GM13977 (cell line): Measurements from ENCODE around the gene NT5C3B.

ENCODE experiments used
- DNase-seq: peaks from one replicate; pipeline ENCODE4 v3.0.0; 2012; ENCODE audit warnings: low spot score
- CTCF ChIP-seq: IDR thresholded peaks from 2 replicates; pipeline ENCODE4 v1.5.1; 2012; ENCODE audit warnings: mild to moderate bottlenecking, control low read depth; ENCODE audit not compliant: insufficient read depth; ENCODE audit errors: extremely low read depth, missing control alignments
- in situ Hi-C: fragments of 300-500 bp; cut with MboI; formaldehyde crosslinking; loops from one replicate; pipeline ENCODE4 v1.12.0; 2022; ENCODE audit warnings: low sequenced_read_pairs, low pct_unique_long_range_greater_than_20kb, mixed read lengths, inconsistent platforms; ENCODE audit not compliant: unreplicated experiment

Gene NT5C3B

GRCh38 chr17:41792845-41793783 is 42.9 kb downstream of the NT5C3B start:
- in situ Hi-C loops = no loop called here
- no peak for DNase-seq
- TF ChIP-seq CTCF = no peak

GRCh38 chr17:41787021-41787418 is 49.0 kb downstream of the NT5C3B start:
- TF ChIP-seq CTCF = no peak
- in situ Hi-C loops = no loop called here
- DNase-seq = no peak

GRCh38 chr17:41786227-41787020 is 49.6 kb downstream of the NT5C3B start, which contains the start of gene JUP:
Gene JUP, minus strand, starts transcription at chr17:41786711. Its CDS starts 14,857 bp downstream, at chr17:41771854.
- TF ChIP-seq CTCF = peak; percentile 64
- in situ Hi-C loops = no loop called here
- DNase-seq = peak; percentile 99

GRCh38 chr17:41785859-41786226 is 50.2 kb downstream of the NT5C3B start:
- no peak for TF ChIP-seq CTCF
- in situ Hi-C loops = no loop called here
- no peak for DNase-seq

- in situ Hi-C loops = no loop called here
- no peak for DNase-seq
- TF ChIP-seq CTCF = no peak
These were observed 50.8 kb downstream of the NT5C3B start for GRCh38 chr17:41785091-41785858.

- in situ Hi-C loops = no loop called here
- TF ChIP-seq CTCF = no peak
- peak; percentile 70 for DNase-seq
These were observed 51.8 kb downstream of the NT5C3B start for GRCh38 chr17:41784207-41784744.
